Sigmoid colon (tissue), 7 donors: Measurements from ENCODE around the gene BLID. TPM values are rescaled to one million over a fixed set of nuclear protein-coding genes. Genes with fewer than 3 reads are reported as not detected.

Experiments used
- DNase-seq: peaks from one replicate; pipeline ENCODE4 v3.0.0-alpha.2; 2019
- H3K27ac ChIP-seq, 4 donors: fragments of 200-600 bp; sonication (generic); one replicate each; pipeline ENCODE4 v1.5.1; 2016 to 2019; ENCODE audit warnings: mild to moderate bottlenecking in 1 of 4
- H3K27me3 ChIP-seq, 3 donors: fragments of 200-600 bp; sonication (generic); one replicate each; pipeline ENCODE4 v1.5.1; 2019; ENCODE audit warnings: mild to moderate bottlenecking in 1 of 3
- H3K36me3 ChIP-seq, 4 donors: fragments of 200-600 bp; sonication (generic); one replicate each; pipeline ENCODE4 v1.5.1; 2016 to 2019
- H3K4me1 ChIP-seq, 4 donors: fragments of 200-600 bp; sonication (generic); one replicate each; pipeline ENCODE4 v1.5.1; 2017 to 2019
- H3K4me3 ChIP-seq, 4 donors: fragments of 200-600 bp; sonication (generic); one replicate each; pipeline ENCODE4 v1.5.1; 2017 to 2019; ENCODE audit warnings: mild to moderate bottlenecking in 2 of 4, moderate library complexity in 1 of 4
- H3K9me3 ChIP-seq, 4 donors: fragments of 200-600 bp in 3 of 4; sonication (generic) in 3 of 4; one replicate each; pipeline versions ENCODE4 v1.5.1 to v1.6.1; 2013 to 2019
- EP300 ChIP-seq, 4 donors: sonication (generic); formaldehyde crosslinking; IDR thresholded peaks; one replicate each; pipeline ENCODE4 v1.6.1; 2017; ENCODE audit warnings: antibody characterized with exemption in 4 of 4
- POLR2A ChIP-seq, 2 donors: fragments of 450-650 bp; IDR thresholded peaks; one replicate each; pipeline ENCODE4 v1.6.1; 2016; ENCODE audit warnings: antibody characterized with exemption in 2 of 2, mild to moderate bottlenecking in 2 of 2, moderate library complexity in 2 of 2
- POLR2AphosphoS5 ChIP-seq, 4 donors: sonication (generic); formaldehyde crosslinking; IDR thresholded peaks; one replicate each; pipeline ENCODE4 v1.6.1; 2017; ENCODE audit warnings: antibody characterized with exemption in 4 of 4
- WGBS, 2 donors: extraction: QIAGEN DNeasy Blood & Tissue Kit; methylation state at CpG; one replicate each; pipeline ENCODE4 v1.1.7; 2013; 5-methylcytosine and 5-hydroxymethylcytosine counted together
- intact Hi-C: fragments of 100-400 bp; cut with DNase I; formaldehyde crosslinking; loops from one replicate; pipeline ENCODE4 v1.15.1; 2023
- polyA plus RNA-seq, 3 donors: library from polyadenylated mRNA; stranded (reverse); fragments of 200-250 nt; gene quantifications; one replicate each; pipeline ENCODE4 v1.2.3, GENCODE V29; 2013
- total RNA-seq, 4 donors: library from RNA; depleted of rRNA; stranded (reverse); fragments of >200 nt; gene quantifications; one replicate each; pipeline ENCODE4 v1.1.0, GENCODE V29; 2016
- TF ChIP-seq, protein P1 (sequence below), 4 experiments: fragments of 450-650 bp in 3 of 4; fragments of 200-600 bp in 1 of 4; IDR thresholded peaks; one replicate each; pipeline ENCODE4 v1.5.1; 2016 to 2019; ENCODE audit warnings: antibody characterized with exemption in 4 of 4, mild to moderate bottlenecking in 3 of 4, moderate library complexity in 2 of 4
- donor health status: healthy with polysubstance abuse.
- donor health status: Bipolar disorder and iron deficiency.
- donor health status: healthy.

Gene BLID
- total and polyA plus RNA-seq, 7 donors = 0.09 to 2.2 (median 1.9) TPM; not detected in 2

DNA sequence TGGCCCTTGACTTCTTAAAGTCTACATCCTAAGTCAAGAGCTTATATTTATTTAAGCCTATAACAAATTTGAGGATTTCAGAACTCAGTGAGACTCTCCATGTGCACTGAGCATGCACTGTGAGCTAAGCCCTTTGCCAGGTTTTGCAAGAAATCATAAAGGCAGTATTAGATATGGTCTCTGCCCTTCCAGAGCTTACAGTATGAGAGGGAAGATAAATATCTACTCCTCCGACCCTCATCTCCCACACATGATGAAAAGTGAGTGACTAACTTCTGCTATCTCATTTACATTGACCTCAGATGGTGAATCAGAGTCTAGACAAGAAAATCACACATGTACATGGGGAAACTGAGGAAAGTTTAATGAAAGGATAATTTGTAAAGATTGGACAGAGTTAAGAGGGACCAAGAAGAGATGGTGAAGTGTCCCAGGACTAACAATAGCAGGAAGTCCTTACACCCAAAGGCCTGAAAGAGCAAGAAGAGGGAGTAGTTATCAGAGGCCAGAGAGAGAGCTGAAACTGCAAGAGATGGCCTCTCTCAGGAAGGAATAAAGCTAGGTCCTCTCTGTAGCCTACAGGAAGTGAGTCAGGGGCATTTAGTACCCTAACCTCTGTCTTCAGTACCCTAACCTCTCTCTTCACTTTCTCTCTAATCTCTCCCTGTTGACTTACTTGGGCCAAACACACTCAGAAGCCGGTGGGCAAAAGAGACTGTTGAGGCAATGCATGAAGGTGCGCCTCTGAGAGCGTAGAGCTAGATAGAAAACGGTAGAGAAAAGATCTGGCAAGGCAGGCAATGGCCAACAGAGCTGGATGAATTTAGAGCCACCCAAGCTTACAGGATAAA is 23.0 kb upstream of the BLID start:
- Histone ChIP-seq H3K36me3 (no peaks in the 10 kb centered on the region), H3K27me3 (no peaks in the 10 kb centered on the region), H3K9me3 (no peaks in the 10 kb centered on the region), H3K27ac (no peak overlapping the region), H3K4me1 (peaks cover 0 to 10% (median 5%) of the 10 kb centered on the region in 4 donors), H3K4me3 (no peak overlapping the region)
- TF ChIP-seq EP300 (IDR thresholded peaks at IDR 0.05) (no peak), POLR2A (IDR thresholded peaks at IDR 0.05) (no peak), POLR2AphosphoS5 (IDR thresholded peaks at IDR 0.05) (no peak)
- TF ChIP-seq, protein P1, sequence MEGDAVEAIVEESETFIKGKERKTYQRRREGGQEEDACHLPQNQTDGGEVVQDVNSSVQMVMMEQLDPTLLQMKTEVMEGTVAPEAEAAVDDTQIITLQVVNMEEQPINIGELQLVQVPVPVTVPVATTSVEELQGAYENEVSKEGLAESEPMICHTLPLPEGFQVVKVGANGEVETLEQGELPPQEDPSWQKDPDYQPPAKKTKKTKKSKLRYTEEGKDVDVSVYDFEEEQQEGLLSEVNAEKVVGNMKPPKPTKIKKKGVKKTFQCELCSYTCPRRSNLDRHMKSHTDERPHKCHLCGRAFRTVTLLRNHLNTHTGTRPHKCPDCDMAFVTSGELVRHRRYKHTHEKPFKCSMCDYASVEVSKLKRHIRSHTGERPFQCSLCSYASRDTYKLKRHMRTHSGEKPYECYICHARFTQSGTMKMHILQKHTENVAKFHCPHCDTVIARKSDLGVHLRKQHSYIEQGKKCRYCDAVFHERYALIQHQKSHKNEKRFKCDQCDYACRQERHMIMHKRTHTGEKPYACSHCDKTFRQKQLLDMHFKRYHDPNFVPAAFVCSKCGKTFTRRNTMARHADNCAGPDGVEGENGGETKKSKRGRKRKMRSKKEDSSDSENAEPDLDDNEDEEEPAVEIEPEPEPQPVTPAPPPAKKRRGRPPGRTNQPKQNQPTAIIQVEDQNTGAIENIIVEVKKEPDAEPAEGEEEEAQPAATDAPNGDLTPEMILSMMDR (IDR thresholded peaks at IDR 0.05) = no peak
- intact Hi-C loops = no loop called here
- 58 to 74% methylated on average over 5 of the region's 5 CpGs for WGBS, 2 donors
- no peak for DNase-seq

- TF ChIP-seq POLR2AphosphoS5 (IDR thresholded peaks at IDR 0.05) = peak in 1 of 4 donors; percentile 22
- TF ChIP-seq EP300 (IDR thresholded peaks at IDR 0.05) = no peak
- TF ChIP-seq, protein P1 (IDR thresholded peaks at IDR 0.05) = no peak
- TF ChIP-seq POLR2A (IDR thresholded peaks at IDR 0.05) = no peak
- peak overlapping the region in 2 of 4 donors; percentile 36 to 50 for H3K27ac ChIP-seq
Observed at GRCh38 chr11:122137078-122137793, 21.2 kb upstream of the BLID start.

GRCh38 chr11:122131126-122131525 is 15.1 kb upstream of the BLID start:
- no peaks in the 10 kb centered on the region for H3K36me3 ChIP-seq
- DNase-seq = no peak
- H3K27ac ChIP-seq = no peak overlapping the region
- intact Hi-C loops = no loop called here
- H3K27me3 ChIP-seq = no peaks in the 10 kb centered on the region
- H3K4me1 ChIP-seq = no peaks in the 10 kb centered on the region
- 55 to 67% methylated on average over 2 of the region's 2 CpGs for WGBS, 2 donors
- TF ChIP-seq, protein P1 (IDR thresholded peaks at IDR 0.05) = no peak
- no peak for TF ChIP-seq POLR2A (IDR thresholded peaks at IDR 0.05)
- TF ChIP-seq EP300 (IDR thresholded peaks at IDR 0.05) = no peak
- TF ChIP-seq POLR2AphosphoS5 (IDR thresholded peaks at IDR 0.05) = no peak
- H3K9me3 ChIP-seq = no peaks in the 10 kb centered on the region
- H3K4me3 ChIP-seq = no peak overlapping the region

More at GRCh38 chr11:122137078-122137793, 21.2 kb upstream of the BLID start:
- 14 to 52% methylated on average over 2 of the region's 2 CpGs for WGBS, 2 donors
- no peak for DNase-seq
- intact Hi-C loops = no loop called here
- H3K4me1 ChIP-seq = peaks cover 0 to 10% (median 5%) of the 10 kb centered on the region in 4 donors
- H3K4me3 ChIP-seq = no peak overlapping the region
- no peaks in the 10 kb centered on the region for H3K36me3 ChIP-seq
- no peaks in the 10 kb centered on the region for H3K27me3 ChIP-seq
- H3K9me3 ChIP-seq = no peaks in the 10 kb centered on the region

DNA sequence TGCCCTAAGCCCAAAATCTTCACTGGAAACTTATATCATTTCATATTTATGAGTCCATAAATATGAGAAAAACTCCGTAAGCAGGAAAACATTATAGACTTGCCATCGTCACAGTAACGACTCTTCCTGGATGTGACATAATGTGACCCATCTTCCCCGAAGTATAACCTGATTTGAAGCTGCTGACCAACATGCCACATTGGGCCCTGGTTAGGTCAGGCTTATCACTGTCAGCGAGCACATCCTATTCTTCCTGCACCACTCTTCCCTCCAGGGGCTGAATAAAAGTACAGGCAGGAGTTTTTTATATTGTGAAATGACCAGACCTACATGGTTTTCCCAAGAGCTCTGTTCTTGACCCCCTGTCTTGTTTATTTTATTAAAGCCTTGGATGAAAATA is 12.1 kb upstream of the BLID start:
- intact Hi-C loops = no loop called here
- no peak for DNase-seq
- no peak overlapping the region for H3K4me3 ChIP-seq
- H3K36me3 ChIP-seq = no peaks in the 10 kb centered on the region
- H3K27ac ChIP-seq = no peak overlapping the region
- 83 to 89% methylated on average over 5 of the region's 5 CpGs for WGBS, 2 donors
- TF ChIP-seq EP300 (IDR thresholded peaks at IDR 0.05) = no peak
- TF ChIP-seq, protein P1 (IDR thresholded peaks at IDR 0.05) = no peak
- TF ChIP-seq POLR2A (IDR thresholded peaks at IDR 0.05) = no peak
- H3K27me3 ChIP-seq = no peaks in the 10 kb centered on the region
- no peaks in the 10 kb centered on the region for H3K4me1 ChIP-seq
- H3K9me3 ChIP-seq = no peaks in the 10 kb centered on the region
